GM21367 (cell line): Measurements from ENCODE around the gene ZNF597.
A peak's percentile ranks its signal among the peaks of the same experiment; 100 is the strongest.

ENCODE experiments used
- ATAC-seq: cut with Tn5 transposase; IDR thresholded peaks from one replicate; pipeline ENCODE4 v1.9.1; 2021; ENCODE audit not compliant: unreplicated experiment

Gene ZNF597, protein sequence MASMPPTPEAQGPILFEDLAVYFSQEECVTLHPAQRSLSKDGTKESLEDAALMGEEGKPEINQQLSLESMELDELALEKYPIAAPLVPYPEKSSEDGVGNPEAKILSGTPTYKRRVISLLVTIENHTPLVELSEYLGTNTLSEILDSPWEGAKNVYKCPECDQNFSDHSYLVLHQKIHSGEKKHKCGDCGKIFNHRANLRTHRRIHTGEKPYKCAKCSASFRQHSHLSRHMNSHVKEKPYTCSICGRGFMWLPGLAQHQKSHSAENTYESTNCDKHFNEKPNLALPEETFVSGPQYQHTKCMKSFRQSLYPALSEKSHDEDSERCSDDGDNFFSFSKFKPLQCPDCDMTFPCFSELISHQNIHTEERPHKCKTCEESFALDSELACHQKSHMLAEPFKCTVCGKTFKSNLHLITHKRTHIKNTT

DNA sequence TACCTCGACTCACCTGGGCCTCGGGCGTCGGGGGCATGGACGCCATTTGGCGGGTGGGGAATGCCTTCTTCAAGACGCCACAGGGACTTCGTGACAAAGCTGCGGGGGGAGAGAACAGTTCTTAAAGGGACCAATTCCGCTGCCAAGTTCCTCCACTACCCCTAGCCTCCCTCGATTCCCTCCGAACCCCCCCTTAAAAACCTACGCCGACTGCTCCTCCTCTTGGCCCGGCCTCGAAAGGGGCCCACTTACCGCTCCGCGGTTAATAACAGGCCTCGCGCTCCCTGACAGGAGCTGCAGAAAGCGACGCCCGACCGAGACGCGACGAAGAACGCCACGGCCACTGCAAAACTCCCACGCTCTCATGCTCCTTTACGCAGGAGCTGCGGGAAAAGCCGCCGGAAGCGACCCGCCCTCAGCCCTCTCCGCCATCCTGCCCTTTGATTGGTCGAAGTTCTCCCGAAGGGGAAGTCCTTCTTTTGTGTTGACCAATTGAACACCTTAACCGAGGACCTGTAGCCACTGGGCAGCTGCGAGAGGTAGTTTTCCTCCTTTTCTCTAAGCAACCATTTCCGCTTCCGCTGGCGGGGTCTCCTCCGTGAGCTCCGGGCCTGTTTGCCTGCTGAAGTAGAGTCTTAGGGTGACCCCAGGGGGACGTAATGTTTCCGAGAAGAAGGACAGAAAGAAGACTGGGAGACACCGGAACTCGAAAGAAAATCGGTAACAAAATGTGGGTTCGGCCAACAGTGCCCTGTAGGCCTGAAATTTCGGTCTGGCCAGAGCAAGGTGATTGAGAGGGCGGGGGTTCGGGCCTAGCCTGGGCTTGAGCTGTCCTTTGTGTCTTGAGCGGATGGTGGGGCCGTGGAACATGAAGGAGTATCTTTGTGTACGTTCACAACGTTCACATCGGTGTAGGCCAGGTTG, at the start of gene ZNF597, which contains the start of gene NAA60:
ZNF597 (minus strand) TSS at position 397 of the 924 bp plus-strand sequence; CDS start at position 46, 351 bp downstream.
NAA60 (plus strand) TSS at position 573 of the 924 bp plus-strand sequence. CDS start 32,548 bp downstream, outside the sequence.
- ATAC-seq, result peak; percentile 58

DNA sequence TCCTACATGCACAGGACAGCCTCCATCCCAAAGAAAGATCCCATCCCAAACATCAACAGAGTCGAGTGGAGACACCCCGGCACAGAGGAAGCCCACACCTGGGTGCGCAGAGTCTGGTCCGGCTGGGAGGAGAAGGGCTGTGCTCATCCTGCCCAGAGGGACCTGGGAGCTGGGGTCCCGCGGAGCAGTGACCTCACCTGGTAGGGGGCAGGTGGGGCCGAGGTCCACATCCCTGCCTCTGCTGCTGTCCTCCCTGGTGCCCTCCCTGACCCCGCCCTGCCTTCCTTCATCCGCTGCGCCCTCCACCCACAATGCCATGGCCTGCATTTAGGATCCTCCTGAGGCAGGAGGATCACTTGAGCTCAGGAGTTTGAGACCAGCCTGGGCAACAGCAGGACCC, 49.1 kb upstream of the ZNF597 start:
- ATAC-seq, result no peak

DNA sequence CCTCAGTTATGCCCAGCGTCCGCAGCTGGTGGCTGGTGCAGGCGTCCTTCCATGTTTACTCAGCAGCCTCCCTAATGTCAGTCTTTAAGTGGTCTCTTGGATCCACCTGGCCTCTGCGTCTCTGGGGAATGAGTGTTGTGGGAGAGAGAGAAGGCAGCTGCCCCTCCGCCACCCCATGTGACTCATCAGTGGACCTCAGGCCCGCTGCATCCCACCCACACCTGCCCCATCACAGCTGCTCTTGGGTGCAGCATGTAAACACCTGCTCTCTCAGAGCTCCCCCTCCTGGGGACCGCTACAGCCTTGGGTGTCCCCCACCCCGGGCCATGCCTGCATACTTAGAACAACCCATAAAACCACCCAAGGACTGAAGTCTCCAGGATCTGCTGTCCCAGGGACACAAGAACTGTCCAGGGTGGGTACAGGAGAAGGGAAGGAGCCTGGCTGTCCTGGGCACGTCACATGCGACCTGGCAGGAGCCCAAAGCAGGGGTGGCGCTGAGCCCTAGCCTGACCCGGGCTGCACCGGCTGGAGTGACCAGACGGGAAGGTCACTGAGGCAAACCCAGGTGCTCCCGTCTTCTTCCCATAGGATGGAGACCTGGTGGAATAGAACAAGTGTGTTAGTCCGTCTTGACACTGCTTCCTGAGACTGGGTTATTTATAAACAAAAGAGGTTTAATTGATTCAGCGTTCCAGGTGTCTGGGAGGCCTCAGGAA, 47.8 kb upstream of the ZNF597 start:
- ATAC-seq, result no peak

DNA sequence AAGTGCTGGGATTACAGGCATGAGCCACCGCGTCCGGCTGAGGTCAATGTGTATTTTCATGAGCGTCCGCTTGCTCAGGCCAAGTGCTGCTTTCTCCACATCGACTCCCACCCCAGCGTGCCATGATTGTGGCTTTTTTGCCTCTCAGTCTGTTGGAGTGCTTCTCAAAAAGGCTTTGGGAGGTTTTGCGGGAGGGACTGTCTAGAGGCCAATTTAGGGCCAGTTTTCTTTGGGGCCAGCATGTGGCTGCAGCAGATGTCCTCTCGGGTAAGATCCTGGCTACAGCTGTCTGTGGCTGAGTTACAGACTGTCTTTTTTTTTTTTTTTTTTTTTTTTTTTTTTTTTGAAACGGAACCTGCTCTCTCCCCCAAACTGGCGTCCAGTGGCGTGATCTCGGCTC, 45.5 kb upstream of the ZNF597 start:
- no peak for ATAC-seq

DNA sequence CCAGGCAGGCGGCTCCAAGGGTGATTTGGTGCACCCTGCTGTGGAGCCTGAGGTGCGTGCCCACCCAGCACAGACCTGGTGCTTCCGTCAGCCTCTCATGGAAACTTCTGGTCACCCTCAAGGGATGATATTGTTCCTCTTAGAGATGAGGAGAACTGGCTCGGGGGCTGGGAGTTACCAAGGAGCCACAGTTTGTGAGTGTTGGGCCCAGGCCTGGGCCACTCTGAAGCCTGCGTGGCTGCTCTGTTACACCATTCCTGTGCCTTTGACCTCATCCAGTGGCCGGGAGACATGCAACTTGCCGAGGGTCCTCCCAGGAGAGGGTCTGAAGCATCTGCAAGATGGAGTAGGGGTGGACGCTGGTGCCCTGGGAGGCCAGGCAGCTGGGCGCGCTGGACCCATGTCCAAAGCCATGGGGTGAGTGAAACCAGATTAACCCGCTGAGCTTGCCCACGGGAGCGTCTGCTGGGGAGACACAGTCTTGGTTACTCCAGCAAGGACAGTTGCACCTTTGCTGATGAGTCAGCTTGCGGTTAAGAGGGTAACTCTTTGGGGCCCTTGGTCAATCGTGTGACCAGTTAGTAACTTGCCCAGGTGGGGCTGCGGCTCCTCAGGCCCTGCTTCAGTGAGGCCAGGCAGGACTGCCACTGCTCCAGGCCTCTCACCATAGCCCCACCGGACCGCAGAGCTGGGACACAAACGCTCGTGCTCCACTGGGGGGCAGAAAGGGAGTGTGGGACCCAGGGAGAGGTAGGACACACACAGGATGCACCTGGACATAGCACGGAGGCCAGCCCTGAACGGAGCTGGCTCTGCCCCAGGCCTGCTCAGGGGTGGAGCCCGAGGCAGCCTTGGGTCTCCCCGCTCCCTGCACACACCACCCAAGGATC, 44.5 kb upstream of the ZNF597 start:
- no peak for ATAC-seq

DNA sequence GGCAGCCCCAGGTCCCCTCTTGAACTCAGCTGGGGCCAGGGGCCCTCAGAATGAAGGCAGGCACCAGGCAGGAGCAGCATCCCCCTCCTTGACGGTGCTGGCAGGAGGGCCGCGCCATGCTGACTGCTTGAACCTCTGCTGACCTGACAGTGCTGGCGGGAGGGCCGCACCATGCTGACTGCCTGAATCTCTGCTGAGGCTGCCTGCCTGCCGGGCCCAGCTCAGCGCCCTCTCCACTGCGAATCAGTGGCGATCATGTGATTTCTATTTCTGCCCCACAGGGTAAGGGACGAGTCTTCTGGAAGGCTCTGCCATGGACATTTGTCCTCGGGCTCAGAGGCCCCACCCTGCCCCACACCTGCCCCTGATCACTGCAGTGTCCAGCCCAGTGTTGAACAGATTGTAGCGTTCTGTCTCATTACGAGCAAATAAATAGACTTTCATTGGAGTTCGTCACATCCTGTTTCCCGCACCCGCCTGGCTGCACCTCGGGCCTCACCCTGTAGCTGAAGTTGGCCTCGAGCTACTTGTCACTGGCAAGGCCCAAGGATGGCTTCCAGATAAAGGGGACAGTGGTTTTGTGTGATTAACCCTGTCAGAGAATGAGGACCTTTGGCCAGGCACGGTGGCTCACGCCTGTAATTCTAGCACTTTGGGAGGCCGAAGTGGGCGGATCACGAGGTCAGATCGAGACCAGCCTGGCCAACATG, 43.4 kb upstream of the ZNF597 start:
- no peak for ATAC-seq

DNA sequence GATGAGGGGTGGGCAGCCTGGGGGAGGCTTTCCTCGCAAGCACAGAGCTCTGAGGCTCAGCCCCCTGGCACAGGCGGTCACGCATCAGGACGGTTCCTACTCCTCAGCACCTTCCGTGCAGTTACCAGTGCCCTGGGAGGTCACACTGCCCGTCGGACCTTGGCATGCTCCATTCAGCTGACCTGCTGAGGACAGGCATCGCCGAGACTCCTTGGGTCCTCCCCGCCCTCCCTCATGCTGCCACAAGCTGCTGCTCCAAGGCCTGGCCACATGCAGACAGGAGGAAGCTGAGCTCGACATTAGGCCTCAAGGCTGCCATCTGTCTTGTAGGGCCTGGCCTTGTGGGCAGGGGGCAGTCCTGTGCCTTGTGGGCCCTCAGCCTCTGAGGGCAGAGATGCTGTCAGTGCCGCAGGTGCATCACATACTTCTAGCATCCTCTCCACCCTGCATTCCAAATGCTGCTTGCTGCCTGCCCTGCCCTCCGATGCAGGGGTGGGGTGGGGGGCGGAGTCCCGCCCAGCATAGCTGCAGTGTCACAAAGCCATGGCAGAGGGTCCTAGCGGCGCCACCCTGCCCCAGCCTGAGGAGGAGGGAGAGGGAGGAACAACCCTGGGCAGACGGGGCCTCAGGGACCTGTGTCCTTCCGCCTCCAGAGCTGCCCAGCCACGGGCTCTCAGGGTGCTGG, 42.7 kb upstream of the ZNF597 start:
- ATAC-seq, result no peak

DNA sequence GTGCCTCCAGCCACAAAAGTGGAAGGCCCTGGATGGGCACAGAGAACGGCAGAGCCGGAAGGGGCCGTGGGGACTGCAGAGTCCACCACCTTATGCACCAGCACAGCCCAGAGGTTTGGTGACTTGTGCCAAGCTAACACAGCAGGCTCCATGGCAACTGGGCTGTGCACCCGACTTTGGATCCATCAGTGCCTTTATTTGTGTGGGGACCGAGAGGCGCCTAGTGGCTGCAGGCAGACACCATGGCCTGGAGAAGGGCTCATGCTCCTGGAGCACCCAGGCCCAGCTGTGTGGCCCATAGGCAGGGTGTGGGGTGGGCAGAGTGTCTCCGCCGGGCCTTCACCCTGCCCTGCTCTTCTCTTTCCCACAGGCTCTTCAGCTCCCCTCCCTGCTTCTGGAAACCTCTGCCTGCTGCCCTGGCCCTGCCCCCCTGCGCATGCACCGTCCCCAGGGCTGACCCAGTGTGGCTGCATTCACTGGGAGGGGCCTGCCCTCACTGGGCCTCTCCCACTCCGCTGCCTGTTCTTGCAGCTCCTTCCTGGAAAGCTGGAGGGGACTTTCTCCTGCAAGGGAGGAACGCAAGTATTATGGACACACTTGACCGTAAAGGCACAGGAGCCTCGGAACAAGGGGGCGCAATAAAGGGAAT, 41.9 kb upstream of the ZNF597 start:
- ATAC-seq, result no peak

DNA sequence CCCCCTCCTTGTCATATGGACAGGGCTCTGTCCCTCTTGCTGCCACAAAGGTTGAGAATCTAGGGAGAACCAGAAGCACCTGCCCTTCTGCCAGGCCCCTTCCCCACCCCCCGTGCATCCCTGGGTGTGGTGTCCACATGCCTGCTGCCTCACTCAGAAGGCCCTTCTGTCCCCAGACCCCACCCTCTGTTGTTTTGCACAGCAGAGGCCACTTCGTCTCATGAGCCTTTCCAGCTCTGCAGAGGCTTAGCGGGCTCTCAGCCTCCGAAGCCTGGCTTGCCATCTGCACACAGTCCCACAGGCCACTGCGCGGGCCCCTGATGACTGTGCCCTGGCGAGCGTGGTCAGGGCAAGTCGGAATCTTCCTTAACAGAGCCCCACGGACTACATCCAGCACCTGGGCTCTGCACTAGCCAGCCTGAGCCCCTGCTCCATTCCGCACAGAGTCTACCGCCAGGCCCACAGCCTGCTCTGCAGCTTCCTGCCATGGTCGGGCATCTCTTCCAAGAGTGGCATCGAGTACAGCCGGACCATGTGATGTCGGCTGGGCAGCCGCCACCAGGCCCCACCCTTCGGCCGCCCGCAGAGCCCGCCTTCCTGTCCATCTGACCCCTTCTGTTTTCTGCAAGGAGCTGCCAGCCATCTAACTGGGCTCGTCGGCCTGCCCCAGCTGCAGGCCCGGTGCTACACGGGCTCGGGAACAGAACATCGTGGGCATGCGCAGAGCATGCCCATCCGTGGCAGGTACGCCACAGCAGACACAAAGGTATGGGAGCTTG, 41.2 kb upstream of the ZNF597 start:
- ATAC-seq, result no peak

DNA sequence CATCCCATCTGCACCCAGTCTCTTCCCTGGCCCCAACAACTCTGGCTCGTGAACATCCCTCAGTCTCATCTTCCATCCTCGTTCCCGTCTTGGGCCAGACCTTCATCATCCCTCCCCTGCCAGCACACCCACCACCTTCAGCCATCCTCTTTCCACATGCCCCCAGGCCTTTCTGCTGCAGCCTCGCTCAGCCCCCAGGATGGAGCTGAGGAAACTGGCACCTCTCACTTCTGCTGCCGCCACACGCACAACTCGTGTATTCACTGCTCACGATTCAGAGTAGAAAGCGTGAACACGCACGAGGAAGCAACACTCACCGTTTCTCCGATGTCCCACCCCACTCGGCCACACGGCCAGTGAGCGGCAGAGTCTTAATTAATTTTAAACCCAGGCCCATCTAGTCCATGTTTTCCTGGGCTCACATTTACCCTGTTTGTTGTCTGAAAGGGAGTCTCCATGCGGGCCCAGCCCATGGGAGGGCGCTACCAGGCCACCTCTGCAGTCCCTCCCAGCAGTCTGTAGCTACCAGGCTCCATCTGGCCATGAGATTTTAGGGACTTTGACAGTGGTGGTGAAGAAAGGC, 39.4 kb upstream of the ZNF597 start:
- ATAC-seq, result no peak

DNA sequence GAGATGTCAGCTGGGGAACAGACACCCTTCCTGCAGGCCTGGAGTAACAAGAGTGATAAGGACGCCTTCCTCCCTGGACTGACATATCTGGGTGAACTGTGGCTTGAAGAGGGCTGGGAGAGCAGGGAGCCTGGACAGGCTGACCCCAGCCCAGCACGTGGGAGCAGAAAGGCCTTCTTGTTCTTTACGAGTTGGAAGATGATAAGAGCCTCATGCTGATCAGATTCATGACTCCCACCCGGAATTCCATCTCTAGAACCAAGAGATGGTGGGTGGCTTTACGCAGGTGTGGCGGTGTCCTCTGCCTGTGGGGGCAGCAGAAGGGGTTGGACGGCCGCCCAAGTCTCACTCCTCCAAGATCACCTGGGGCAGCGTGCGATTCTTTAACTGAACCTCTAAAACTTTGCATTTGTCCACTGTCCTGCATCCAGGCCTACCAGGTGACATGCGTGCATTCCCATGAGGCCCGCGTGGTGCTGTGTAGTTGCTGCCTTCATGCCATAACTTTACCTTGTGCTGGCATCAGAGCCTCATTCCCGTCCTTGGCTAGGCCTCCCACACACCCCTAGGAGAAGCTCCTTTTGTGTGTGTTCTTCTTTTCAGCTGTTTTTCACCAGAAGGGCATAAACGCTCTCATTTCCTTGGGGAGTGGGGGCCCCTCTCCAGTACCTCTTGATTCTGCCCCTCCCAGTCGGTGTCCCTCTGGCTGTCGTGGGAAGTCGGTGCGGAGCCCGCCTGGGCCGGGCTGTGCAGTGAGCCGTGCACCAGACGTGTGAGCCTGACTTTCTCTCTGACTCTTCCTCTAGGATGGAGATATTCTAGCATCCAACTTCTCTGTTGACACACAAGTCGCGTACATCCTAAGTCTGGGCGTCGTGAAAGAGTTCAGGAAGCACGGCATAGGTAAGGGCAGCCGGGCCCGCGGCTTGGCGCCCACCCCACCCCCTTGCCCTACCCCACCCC, 38.7 kb upstream of the ZNF597 start:
- no peak for ATAC-seq

DNA sequence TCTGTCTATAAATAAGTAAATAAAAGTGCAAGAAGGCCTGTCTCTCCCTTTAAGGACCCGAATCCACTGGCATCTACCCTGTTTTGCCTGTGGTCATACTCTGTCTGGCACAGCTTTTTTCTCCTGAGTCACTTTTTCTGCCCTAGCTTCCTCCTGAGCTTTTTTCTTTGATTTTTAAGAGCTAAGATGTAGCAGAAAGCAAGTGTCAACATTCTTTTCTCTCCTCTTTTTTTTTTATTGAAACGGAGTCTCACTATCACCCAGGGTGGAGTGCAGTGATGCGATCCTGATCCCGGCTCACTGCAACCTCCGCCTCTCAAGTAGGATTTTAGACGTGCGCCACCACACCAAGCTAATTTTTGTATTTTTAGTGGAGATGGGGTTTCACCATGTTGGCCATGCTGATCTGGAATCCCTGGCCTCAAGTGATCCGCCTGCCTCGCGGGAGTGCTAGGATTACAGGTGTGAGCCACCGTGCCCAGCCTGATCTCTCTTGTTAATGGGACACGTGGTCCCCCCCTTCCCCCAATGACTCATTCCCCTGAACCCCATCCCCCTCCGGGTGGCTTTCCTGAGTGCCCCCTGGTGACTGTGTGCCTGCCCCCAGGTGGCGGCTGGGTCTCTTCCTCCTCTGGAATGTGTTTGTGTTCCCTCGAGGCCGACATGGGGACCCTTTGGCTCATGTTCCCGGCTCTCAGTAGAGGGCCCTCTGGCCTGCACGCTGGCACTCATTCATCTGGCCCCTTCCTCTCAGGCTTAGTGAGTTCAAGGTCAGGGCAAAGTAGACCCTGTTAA, 37.8 kb upstream of the ZNF597 start:
- ATAC-seq, result no peak

DNA sequence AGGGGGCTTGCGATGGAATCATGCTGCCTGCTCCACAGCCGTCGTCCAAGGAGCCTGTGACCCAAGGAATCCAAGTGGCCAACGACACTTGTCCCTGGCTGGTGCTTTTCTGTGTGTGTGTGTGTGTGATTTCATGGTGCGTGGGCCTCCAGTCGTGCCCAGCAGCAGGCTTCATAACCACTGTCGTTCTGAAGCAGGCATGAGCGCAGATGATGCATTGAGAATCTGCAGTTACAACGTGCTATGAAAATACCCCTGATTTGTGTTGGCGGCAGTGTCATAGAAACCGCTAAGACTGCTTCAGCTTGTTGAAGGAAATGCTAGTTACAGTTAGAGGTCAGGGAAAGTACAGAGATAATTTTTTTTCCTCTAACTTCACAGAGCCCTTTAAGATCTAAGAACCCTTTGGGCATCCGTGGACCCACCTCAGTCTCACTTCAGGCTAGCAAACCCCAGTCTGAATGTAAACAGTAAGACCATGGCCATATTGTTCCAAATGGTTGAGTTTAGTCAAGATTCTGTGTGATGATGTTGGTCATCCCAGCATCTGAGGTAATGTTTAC, 36.4 kb upstream of the ZNF597 start:
- no peak for ATAC-seq

DNA sequence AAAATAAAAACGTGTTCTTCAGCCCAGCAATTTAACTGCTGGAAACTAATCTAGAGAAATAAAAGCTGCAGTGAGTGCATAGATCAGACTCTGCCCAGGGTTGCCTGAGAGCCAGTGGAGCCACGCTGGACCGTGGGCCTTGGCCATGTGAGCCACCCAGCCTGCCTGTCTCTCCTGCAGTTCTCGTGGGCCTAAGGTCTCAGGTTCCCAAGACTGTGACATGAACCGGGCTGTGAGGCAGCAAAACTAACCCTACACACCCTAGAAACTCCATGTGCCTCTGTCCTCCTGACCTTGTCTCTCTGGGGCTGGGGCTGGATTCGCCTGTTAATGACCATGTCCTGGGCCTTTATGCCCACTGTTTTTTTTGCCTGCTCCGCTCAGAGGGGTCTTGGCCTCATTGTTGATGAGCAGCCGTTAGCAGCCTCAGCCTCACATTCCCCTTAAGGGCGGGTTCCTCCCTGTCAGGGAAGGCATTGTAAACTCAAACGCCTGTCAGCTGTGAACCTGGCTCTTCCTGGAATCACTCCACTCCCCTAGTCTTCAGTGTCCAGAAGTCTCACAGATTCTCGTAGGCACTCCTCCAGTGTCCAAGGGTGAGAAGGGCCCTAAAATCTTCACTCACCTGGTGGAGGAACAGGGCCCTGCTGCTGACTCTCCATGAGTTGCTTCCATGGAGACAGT, 35.1 kb upstream of the ZNF597 start:
- no peak for ATAC-seq
